HK-2 (cell line): ENCODE results near the gene RASSF8.
A peak's percentile ranks its signal among the peaks of the same experiment; 100 is the strongest.

Source experiments
- DNase-seq: peaks from one replicate; pipeline ENCODE4 v3.0.0-alpha.2; 2018; ENCODE audit not compliant: unreplicated experiment

RASSF8 gene

GRCh38 chr12:25962932-25963525 is 4.5 kb downstream of the RASSF8 start:
- no peak for DNase-seq

DNA sequence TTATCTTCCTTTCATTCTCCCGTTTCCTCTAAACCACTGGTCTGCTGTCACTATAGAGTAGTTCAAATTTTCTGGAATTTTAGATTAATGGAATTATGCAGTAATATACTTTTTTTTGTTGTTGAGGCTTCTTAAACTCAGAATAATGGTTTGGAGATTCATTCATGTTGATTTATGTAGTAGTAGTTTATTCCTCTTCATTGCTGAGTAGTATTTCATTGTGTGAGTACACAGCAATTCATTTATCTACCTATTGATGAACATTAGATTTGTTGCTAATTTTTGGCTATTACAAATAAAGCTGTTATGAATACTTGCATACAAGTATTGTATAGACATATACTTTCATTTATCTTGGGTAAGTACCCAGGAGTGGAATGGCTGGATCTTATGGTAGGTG is 7.2 kb downstream of the RASSF8 start:
- DNase-seq = no peak

- DNase-seq = no peak
Observed at GRCh38 chr12:25970082-25970481, 11.6 kb downstream of the RASSF8 start.

- no peak for DNase-seq
Observed at GRCh38 chr12:25970916-25971653, 12.6 kb downstream of the RASSF8 start.

DNA sequence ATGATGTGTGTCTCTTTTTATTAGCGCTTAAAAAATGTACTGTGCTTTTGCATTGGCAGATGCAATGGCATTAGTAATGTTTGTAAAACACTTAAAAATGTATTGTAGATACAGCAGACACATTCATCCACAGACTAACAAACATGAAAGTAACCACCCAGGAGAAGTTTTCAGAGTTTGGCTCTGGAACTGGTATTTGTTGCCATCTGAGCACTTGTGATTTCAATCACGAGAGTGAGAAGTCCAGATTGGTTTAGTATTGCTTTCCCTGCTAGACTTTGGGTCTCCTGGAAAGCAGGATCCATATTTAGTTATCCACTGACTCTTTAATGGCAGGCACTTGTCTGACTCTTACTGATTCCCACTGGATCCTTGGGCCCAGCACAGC is 13.2 kb downstream of the RASSF8 start:
- no peak for DNase-seq

GRCh38 chr12:25972783-25973182 is 14.3 kb downstream of the RASSF8 start:
- no peak for DNase-seq

DNA sequence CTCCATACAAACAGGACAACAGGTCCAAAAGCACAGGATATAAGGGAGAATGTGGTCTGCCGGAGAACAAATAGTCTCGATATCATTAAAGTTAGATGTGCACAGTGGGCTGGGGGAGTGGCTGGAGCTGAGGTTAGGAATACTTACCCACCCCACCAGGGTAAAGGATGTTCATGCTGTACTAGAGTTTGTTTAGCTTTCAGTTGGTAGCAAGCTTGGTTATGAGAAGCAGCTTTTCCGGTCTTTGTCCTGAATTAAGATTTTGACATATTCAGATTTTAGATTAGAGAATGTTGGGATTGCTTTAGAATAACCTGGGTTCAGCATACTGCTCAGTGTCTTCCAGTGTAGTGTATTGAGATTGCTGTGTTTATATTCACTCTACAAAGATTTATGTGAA is 16.7 kb downstream of the RASSF8 start:
- DNase-seq = no peak

GRCh38 chr12:25975682-25976081 is 17.2 kb downstream of the RASSF8 start:
- DNase-seq = no peak

DNA sequence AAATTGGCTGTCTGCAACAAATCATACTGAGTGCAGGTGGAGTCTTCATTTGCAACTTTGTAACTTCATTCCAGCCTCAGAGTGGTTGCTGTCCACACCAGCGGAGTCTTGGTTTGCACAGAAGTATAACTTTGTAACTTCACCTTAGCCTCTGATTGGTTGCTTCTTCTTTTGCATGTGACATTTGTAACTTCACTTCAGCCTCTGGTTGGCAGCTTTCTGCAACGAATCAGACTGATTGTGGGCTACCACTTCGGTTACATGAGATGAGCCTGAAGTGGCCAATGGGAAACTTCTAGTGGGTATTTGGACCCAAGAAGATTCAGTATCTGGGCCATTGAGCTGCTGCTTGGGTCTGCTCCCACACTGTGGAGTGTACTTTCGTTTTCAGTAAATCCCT is 17.8 kb downstream of the RASSF8 start:
- no peak for DNase-seq

GRCh38 chr12:25977047-25977446 is 18.6 kb downstream of the RASSF8 start:
- peak; percentile 49 for DNase-seq

- no peak for DNase-seq
Observed at GRCh38 chr12:25979059-25979458, 20.6 kb downstream of the RASSF8 start.

- DNase-seq = no peak
Observed at GRCh38 chr12:25979563-25979962, 21.1 kb downstream of the RASSF8 start.

- DNase-seq = no peak
Observed at GRCh38 chr12:25980035-25980434, 21.6 kb downstream of the RASSF8 start.

- DNase-seq = no peak
Observed at GRCh38 chr12:25981597-25981996, 23.1 kb downstream of the RASSF8 start.

DNA sequence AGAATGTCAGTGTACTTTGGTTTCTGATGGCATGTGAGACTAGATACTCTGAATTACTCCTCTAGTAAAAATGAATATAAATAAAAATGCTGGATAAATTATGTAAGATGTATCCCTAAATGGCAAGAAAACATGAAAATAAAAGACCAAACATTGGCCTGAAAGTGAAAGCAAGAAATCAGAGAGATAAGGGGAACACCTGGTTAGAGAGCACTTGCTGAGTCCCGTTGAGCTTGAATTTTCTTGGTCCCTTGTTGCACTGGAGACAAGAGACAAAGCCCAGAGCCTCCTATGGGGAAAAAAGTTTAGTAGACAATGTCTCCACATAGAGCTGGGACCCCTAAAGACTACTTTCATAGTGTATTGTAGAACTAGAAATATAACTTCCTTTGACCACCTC is 23.9 kb downstream of the RASSF8 start:
- no peak for DNase-seq

DNA sequence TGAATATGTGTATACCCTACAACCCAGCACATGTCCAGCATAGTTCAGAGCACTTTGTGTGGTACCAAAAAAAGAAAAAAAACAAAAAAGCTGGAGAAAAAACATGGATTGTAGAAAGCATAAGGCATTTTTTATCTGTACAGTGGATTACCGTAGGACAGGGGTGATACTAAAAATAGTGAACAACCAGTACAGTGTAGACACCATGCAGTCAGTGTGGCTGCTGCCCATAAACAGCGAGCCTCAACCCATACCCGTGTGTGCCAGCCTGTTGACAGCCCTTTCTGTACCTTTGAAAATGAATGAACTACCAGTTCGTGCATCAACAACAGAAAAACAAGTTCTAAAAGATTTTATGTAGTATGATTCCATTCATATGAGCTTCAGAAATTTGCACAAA is 25.1 kb downstream of the RASSF8 start:
- DNase-seq = no peak

DNA sequence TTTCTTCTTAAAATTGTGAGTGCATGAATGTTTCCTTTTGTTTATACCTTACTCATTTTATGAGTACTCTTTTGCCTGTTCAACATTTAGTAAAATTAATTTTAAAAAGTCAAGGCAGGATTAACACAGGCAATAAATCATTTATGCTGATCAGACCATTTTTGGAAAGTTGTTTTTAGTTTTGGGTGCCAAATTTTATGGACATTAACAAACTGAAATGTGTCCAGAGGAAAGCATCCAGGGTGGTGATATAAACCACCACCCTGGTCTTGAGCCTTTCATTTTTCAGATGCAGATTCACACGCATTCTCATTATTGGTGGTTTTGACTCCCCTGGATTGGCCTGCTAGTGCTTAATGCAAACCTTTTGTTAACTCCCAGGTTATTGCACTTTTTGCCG is 26.3 kb downstream of the RASSF8 start:
- no peak for DNase-seq

DNA sequence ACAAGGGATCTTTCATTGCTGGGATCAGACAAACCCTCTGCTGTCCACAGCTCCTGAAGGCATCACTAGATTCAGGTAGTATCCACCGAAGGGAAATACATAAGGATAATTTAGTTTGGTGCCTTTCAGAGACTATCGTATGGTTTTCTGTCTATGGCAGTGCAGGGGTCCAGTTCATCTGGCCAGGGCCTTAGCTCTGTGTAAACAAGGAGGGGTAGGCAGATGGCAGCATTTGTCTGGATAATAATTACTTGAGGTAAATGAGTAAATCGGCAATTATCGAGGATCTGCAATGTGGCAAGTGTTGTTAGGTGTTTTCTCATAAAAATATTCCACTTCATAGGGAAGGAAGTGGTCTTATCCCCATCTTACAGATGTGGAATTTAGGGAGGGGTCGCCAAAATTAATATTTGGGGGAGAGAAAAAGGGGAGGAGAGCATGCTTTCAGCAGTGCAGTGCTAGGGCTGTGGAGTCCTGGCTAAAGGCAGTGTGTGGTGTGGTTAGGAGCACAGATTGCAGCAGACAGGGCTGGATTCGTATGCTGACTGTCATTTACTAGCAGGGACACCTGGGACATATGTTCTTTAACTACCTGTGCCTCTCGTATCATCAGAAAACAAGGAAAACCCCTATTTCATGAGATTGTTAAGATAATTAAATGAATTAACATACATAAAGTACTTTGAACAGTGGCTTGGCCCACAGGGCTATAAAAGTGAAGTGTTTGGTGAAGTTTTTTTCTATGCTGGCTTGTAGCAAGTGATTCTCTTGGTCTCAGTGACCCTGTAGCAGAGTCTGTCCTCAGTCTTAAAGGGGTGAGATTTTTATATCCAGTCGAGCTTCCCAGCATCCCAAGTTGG is 27.1 kb downstream of the RASSF8 start:
- DNase-seq = no peak

- DNase-seq = no peak
Observed at GRCh38 chr12:25986180-25986579, 27.7 kb downstream of the RASSF8 start.

DNA sequence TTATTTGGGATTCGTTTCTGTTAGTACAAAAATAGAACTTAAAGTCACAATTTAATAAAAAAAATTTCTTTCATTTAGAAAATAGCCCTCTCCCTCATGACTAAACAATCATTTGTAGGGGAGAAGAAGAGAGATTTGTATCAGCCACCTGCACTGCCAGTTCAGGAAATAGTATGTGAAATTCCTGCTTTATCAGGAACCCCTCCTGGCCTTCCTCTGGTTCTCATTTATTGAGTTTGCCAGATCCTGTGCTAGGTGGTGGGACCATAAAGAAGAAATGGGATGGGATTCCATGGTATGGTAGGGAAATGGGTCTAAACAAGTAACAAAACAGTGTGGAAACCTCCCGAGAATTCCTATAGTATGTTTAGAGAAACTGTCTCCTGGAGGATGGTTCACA is 30.0 kb downstream of the RASSF8 start:
- DNase-seq = no peak

- DNase-seq = no peak
Observed at GRCh38 chr12:25990495-25990894, 32.0 kb downstream of the RASSF8 start.

DNA sequence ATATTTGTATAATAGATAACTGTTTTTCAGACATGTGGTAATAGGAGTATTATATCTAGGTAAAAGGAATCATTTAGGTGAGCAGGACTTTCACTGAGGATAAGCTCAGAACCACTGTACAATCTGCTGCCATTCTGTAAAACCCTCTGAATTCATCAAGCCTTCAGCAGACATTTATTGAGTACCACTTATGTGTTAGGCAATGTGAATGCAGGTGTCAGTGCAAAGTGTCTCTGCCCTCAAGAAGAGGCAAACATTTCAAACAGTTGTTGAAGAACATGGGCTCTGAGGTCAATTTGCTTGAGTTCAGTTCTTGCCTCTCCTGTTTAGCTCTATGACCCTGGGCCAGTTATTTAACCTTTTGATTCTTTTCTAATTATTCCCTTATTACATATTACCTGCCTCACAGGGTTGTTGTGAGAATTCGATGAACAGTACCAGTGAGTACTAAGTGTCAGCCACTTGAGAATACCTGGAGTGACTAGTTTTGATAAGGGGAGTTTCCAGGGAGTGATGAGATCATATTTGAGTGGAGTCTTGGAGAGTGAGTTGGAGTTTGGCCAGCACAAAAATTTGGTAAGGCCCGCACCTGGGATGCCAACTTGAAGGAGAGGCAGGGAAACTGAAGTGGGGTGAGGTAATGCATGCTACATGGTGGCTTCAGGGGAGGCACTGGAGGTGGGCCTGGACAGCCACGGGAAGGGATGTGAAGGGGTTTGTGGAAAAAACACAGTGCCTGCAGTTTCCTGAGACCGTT is 33.7 kb downstream of the RASSF8 start:
- peak; percentile 24 for DNase-seq
